IPS-20b (cell line): Measurements from ENCODE around the gene FOXD2.

ENCODE experiments used
- H3K27ac ChIP-seq: one replicate; pipeline ENCODE4 v1.5.1; 2013; ENCODE audit warnings: low read length
- H3K27me3 ChIP-seq: 2 replicates; pipeline ENCODE4 v1.6.1; 2013; ENCODE audit warnings: mild to moderate bottlenecking, low read length, inconsistent platforms; ENCODE audit not compliant: insufficient read depth
- H3K36me3 ChIP-seq: 2 replicates; pipeline ENCODE4 v1.6.1; 2013; ENCODE audit warnings: low read depth, mild to moderate bottlenecking, inconsistent platforms, low read length, moderate library complexity; ENCODE audit not compliant: insufficient read depth
- H3K4me1 ChIP-seq: 2 replicates; pipeline ENCODE4 v1.6.1; 2013; ENCODE audit warnings: mild to moderate bottlenecking, control low read depth, inconsistent platforms, low read length, moderate library complexity; ENCODE audit not compliant: insufficient read depth
- H3K4me3 ChIP-seq: 2 replicates; pipeline ENCODE4 v1.5.1; 2013; ENCODE audit warnings: mild to moderate bottlenecking, low read length, inconsistent platforms
- H3K9ac ChIP-seq: 2 replicates; pipeline ENCODE4 v1.6.1; 2013; ENCODE audit warnings: low read depth, mild to moderate bottlenecking, inconsistent platforms, low read length, moderate library complexity
- H3K9me3 ChIP-seq: 2 replicates; pipeline ENCODE4 v1.6.1; 2013; ENCODE audit warnings: mild to moderate bottlenecking, low read depth, low read length, inconsistent platforms; ENCODE audit not compliant: insufficient read depth

FOXD2 gene

GRCh38 chr1:47474278-47475193, 36.7 kb downstream of the FOXD2 start:
- Histone ChIP-seq H3K27me3 (peaks cover 20% of the 10 kb centered on the region; the same call in 1 of the 2 replicates), H3K9me3 (no peaks in the 10 kb centered on the region), H3K27ac (no peak overlapping the region), H3K4me1 (no peaks in the 10 kb centered on the region), H3K9ac (no peak overlapping the region), H3K4me3 (no peak overlapping the region), H3K36me3 (no peaks in the 10 kb centered on the region)

DNA sequence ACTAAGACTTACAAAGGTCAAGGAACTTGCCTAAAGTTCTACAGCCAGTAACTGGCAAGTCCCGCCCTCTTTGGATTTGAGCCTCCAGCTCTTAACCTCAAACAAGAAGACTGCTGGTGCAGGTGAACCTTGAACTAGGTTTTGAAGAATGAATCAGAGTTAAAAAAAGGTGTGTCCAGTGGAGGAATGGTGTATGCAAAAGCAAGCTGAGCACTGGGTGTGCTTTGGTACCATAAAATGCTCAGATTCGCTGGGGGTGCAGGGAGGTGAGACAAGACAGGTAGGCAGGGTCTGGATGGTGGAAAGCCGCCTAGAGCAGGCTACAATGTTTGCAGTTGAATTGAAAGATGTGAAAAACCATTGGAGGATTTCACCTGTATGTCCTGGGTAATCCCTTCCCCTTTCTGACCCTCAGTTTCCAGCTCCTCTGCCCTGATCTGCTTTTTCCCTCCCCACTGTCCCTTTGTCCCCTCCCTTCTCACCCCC, 39.8 kb downstream of the FOXD2 start:
- Histone ChIP-seq H3K9me3 (no peaks in the 10 kb centered on the region), H3K27me3 (peaks cover 20% of the 10 kb centered on the region; the same call in 1 of the 2 replicates), H3K4me1 (no peaks in the 10 kb centered on the region), H3K27ac (no peak overlapping the region), H3K36me3 (no peaks in the 10 kb centered on the region), H3K9ac (no peak overlapping the region), H3K4me3 (no peak overlapping the region)

DNA sequence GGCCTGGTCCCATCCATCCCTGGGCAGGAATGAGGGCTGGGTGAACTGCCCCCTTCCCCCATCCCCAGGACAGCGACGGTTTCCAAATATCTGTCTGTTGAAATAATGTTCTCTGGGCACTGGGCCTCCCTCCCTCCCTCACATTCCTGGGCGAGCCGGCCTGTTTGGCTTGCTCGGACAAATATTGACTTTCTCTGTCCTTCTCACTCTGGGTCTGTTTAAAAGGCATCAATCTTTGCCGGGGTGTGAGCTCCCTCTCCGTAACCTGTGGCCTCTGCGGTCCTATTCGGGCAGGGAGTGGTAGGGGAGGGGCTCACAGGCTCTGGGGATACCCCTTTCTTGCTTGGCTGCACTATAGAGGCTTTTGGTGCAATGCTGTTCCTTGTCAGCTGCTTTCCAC, 40.2 kb downstream of the FOXD2 start:
- no peaks in the 10 kb centered on the region for H3K9me3 ChIP-seq
- H3K27ac ChIP-seq, result no peak overlapping the region
- no peaks in the 10 kb centered on the region for H3K36me3 ChIP-seq
- H3K4me3 ChIP-seq, result no peak overlapping the region
- no peak overlapping the region for H3K9ac ChIP-seq
- no peaks in the 10 kb centered on the region for H3K4me1 ChIP-seq
- peaks cover 17% of the 10 kb centered on the region; the same call in 1 of the 2 replicates for H3K27me3 ChIP-seq

DNA sequence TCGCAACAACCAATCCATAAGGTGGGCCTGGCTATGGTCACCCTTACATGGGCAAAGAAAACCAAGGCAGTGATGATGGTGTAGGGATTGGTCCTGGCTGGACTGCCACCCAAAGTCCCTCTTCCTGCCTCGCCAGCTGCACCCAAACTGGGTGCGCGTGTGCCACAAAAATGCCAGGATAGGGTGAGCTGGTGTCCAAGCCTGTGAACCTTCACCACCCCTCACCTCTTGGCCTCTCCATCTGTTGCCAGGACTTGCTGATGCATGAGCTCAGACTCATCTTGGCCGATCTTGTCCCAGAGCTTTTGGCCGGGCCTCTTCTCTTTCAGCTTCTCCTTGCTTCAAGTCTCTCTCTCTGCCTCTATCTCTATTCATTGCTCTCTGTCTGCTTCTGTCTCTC, 41.8 kb downstream of the FOXD2 start:
- H3K9me3 ChIP-seq, result no peaks in the 10 kb centered on the region
- H3K4me3 ChIP-seq, result no peak overlapping the region
- no peak overlapping the region for H3K9ac ChIP-seq
- no peaks in the 10 kb centered on the region for H3K36me3 ChIP-seq
- peaks cover 17% of the 10 kb centered on the region; the same call in 1 of the 2 replicates for H3K27me3 ChIP-seq
- H3K27ac ChIP-seq, result no peak overlapping the region
- no peaks in the 10 kb centered on the region for H3K4me1 ChIP-seq

DNA sequence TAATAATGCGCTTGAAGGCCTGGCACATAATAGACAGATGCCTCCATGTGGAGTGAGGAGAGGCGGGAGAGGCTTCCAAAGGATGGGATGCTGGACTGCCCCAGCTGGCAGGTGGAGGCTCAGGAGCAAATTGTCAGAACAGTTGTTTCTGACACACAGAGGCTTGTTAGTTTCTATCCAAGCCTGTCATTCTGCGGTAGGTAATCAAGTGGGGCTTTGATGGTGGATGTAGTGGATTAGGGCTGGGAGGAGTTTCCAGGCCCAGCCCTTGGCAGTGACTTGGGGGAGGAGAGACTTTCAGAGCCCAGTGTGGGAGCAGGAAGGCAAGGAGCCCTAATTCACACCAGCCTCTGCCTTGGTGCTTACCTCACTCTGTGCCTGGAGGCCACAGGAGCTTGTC, 44.1 kb downstream of the FOXD2 start:
- Histone ChIP-seq H3K27ac (no peak overlapping the region), H3K36me3 (no peaks in the 10 kb centered on the region), H3K27me3 (peaks cover 12% of the 10 kb centered on the region; the same call in 1 of the 2 replicates), H3K4me3 (no peak overlapping the region), H3K9ac (no peak overlapping the region), H3K4me1 (no peaks in the 10 kb centered on the region), H3K9me3 (no peaks in the 10 kb centered on the region)

DNA sequence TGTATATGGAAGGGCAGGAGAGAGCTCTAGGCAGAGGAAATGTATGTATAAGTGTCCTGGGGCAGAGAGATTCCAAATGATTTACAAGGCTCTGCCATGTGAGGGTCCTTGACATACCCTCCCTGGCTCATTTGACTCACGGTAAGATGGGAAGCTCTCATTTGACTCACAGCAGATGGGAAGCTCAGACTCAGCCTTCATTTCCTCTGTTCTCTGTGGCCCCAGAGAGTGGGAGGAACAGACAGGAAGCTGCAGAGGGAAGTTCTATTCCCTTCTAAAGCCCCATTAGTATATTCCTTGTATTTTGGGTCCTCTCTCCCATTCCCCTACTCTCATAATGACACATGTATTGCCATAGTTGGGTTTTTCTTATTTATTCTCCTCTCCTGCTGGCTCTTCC, 44.9 kb downstream of the FOXD2 start:
- Histone ChIP-seq H3K4me3 (no peak overlapping the region), H3K36me3 (no peaks in the 10 kb centered on the region), H3K27ac (no peak overlapping the region), H3K4me1 (no peaks in the 10 kb centered on the region), H3K9me3 (no peaks in the 10 kb centered on the region), H3K27me3 (peaks cover 13% of the 10 kb centered on the region; the same call in 1 of the 2 replicates), H3K9ac (no peak overlapping the region)

DNA sequence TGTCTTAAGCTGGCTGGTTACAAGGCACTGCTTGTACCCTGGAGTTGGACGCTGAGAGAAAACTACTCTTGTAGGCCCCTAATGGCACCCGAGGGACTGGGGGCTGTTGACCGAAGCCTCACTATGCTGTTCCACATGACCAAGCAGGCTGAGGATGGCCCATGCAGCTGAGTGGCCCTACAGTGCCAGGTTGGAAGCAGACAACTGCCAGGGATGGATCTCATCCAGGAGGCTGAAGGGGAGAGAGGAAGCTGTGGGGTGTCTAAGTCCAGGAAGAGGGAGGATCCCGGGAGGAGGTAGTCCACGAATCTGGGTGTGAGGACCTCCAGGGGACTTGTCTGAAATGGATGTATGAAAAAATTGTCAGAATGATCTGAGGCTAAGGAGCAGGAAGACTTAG, 45.8 kb downstream of the FOXD2 start:
- H3K27ac ChIP-seq, result no peak overlapping the region
- H3K9me3 ChIP-seq, result no peaks in the 10 kb centered on the region
- H3K4me1 ChIP-seq, result no peaks in the 10 kb centered on the region
- H3K4me3 ChIP-seq, result no peak overlapping the region
- peaks cover 15% of the 10 kb centered on the region; the same call in 1 of the 2 replicates for H3K27me3 ChIP-seq
- no peaks in the 10 kb centered on the region for H3K36me3 ChIP-seq
- no peak overlapping the region for H3K9ac ChIP-seq

- Histone ChIP-seq H3K4me1 (no peaks in the 10 kb centered on the region), H3K9ac (no peak overlapping the region), H3K27ac (no peak overlapping the region), H3K9me3 (no peaks in the 10 kb centered on the region), H3K4me3 (no peak overlapping the region), H3K36me3 (no peaks in the 10 kb centered on the region), H3K27me3 (peaks cover 30% of the 10 kb centered on the region)
Measured at GRCh38 chr1:47485817-47486216, 48.0 kb downstream of the FOXD2 start.

- no peaks in the 10 kb centered on the region for H3K36me3 ChIP-seq
- H3K4me3 ChIP-seq, result no peak overlapping the region
- H3K27ac ChIP-seq, result no peak overlapping the region
- no peak overlapping the region for H3K9ac ChIP-seq
- no peaks in the 10 kb centered on the region for H3K9me3 ChIP-seq
- H3K27me3 ChIP-seq, result peaks cover 44% of the 10 kb centered on the region
- no peaks in the 10 kb centered on the region for H3K4me1 ChIP-seq
Measured at GRCh38 chr1:47487332-47487731, 49.5 kb downstream of the FOXD2 start.

DNA sequence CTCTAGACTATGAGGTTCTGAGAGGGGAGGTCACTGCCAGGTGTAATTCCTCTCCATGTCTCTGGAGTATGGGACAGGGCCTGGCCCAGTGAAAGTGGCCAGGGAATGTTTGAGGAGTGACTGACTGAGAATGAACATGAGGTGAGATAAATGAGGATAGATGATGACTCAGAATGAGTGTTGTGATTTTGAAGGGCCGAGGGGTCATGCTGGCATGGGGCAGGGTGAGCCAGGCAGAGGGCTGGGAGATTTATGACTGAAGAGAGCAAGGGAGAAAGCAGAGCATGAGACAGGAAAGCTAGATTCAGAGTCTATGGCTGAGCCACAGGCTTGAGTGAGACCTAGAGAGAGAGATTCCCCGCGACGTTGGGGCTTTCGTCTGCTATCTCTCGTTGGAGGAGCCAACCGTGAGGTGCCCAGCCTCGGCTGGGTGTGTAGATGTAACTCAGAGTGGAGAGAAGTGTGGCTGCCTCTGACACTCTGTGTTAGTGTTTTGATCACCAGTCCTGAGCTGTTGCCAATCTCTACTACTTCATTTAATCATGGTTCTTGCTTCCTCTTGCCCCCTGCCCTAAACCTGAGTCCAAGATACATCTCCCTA, 50.1 kb downstream of the FOXD2 start:
- peaks cover 49% of the 10 kb centered on the region for H3K27me3 ChIP-seq
- no peaks in the 10 kb centered on the region for H3K9me3 ChIP-seq
- no peak overlapping the region for H3K9ac ChIP-seq
- no peak overlapping the region for H3K4me3 ChIP-seq
- H3K4me1 ChIP-seq, result no peaks in the 10 kb centered on the region
- no peaks in the 10 kb centered on the region for H3K36me3 ChIP-seq
- no peak overlapping the region for H3K27ac ChIP-seq
